ENCODE measurements around the gene CYP19A1.

CYP19A1 gene

DNA sequence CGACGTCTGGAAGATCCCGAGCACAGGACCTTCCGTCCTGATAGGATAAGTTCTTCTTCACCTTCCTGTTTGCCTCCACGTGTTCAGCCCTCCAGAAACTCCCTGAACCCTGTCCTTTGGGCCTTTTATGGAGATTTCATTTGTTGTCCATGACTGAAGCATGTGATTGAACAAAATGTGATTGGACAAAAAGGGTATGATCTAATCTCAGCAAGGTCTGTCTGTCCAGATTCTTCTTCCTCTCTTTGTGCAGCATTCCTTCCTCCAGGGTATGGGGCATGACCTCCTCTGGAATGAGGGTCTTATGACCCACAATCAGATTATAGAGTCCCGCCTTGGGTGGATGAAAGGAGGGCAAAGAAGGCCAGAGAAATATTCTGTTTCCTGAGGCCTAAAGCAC is at the start of gene CYP19A1:
Gene CYP19A1, minus strand, starts transcription at position 101 of the 400 bp plus-strand sequence. CDS start 95,684 bp downstream, outside the sequence.
- no peak within 1 kb of the TSS for H3K4me2 ChIP-seq (ENCODE audit: low read length)
- H3K9me3 ChIP-seq (ENCODE audit: control insufficient read depth, insufficient read depth, low read length) = no peaks in the 10 kb centered on the region
- no peaks in the 10 kb centered on the region for H3K36me3 ChIP-seq (ENCODE audit: control insufficient read depth, low read length)
- no peak within 1 kb of the TSS for H3K27ac ChIP-seq (ENCODE audit: low read depth, low read length)
- H3K4me1 ChIP-seq (ENCODE audit: control insufficient read depth, low read length) = no peaks in the 10 kb centered on the region
- H3K27me3 ChIP-seq (ENCODE audit: control insufficient read depth, low read length) = no peaks in the 10 kb centered on the region
- no peaks in the 10 kb centered on the region for H3F3A ChIP-seq (ENCODE audit: control insufficient read depth, insufficient read depth)
- TF ChIP-seq, protein P1, sequence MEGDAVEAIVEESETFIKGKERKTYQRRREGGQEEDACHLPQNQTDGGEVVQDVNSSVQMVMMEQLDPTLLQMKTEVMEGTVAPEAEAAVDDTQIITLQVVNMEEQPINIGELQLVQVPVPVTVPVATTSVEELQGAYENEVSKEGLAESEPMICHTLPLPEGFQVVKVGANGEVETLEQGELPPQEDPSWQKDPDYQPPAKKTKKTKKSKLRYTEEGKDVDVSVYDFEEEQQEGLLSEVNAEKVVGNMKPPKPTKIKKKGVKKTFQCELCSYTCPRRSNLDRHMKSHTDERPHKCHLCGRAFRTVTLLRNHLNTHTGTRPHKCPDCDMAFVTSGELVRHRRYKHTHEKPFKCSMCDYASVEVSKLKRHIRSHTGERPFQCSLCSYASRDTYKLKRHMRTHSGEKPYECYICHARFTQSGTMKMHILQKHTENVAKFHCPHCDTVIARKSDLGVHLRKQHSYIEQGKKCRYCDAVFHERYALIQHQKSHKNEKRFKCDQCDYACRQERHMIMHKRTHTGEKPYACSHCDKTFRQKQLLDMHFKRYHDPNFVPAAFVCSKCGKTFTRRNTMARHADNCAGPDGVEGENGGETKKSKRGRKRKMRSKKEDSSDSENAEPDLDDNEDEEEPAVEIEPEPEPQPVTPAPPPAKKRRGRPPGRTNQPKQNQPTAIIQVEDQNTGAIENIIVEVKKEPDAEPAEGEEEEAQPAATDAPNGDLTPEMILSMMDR (IDR thresholded peaks at IDR 0.05; ENCODE audit: low read depth, low read length, poor library complexity, severe bottlenecking) = no peak
- TF ChIP-seq EZH2phosphoT487 (IDR thresholded peaks at IDR 0.05; ENCODE audit: borderline replicate concordance, low read length) = no peak
- H3K4me3 ChIP-seq (ENCODE audit: low read length) = no peak within 1 kb of the TSS
- no peaks in the 10 kb centered on the region for H3K79me2 ChIP-seq (ENCODE audit: control insufficient read depth, low read length)
- no peaks in the 10 kb centered on the region for H4K20me1 ChIP-seq (ENCODE audit: control insufficient read depth, insufficient read depth, low read depth, low read length)
- no peaks in the 10 kb centered on the region for H3K9me2 ChIP-seq (replicated peaks; ENCODE audit: control insufficient read depth, low read length)

DNA sequence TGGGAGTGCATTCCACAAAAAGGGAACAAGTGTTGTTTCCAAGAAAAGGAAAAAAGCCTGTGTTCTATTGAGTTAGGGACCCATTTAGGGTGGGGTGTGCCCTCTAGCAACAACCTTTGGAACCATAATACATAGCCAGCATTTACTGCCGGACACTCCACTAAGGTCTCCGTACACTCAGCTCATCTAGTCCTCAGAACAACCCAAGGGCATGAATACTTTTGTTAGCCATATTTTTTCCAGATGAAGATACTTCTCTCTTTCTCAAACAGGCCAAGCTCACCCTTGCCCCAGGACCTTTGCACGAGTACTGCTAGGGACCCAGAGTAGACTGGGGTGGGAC is 49.3 kb upstream of the CYP19A1 start:
- no peaks in the 10 kb centered on the region for H3F3A ChIP-seq (ENCODE audit: control insufficient read depth, insufficient read depth)
- no peaks in the 10 kb centered on the region for H3K9me2 ChIP-seq (replicated peaks; ENCODE audit: control insufficient read depth, low read length)
- H3K9me3 ChIP-seq (ENCODE audit: control insufficient read depth, insufficient read depth, low read length) = no peaks in the 10 kb centered on the region
- H3K4me3 ChIP-seq (ENCODE audit: low read length) = no peak overlapping the region
- TF ChIP-seq, protein P1 (IDR thresholded peaks at IDR 0.05; ENCODE audit: low read depth, low read length, poor library complexity, severe bottlenecking) = no peak
- TF ChIP-seq EZH2phosphoT487 (IDR thresholded peaks at IDR 0.05; ENCODE audit: borderline replicate concordance, low read length) = no peak
- no peaks in the 10 kb centered on the region for H3K4me1 ChIP-seq (ENCODE audit: control insufficient read depth, low read length)
- H3K27me3 ChIP-seq (ENCODE audit: control insufficient read depth, low read length) = no peaks in the 10 kb centered on the region
- no peaks in the 10 kb centered on the region for H4K20me1 ChIP-seq (ENCODE audit: control insufficient read depth, insufficient read depth, low read depth, low read length)
- no peak overlapping the region for H3K4me2 ChIP-seq (ENCODE audit: low read length)
- H3K79me2 ChIP-seq (ENCODE audit: control insufficient read depth, low read length) = no peaks in the 10 kb centered on the region
- no peak overlapping the region for H3K27ac ChIP-seq (ENCODE audit: low read depth, low read length)
- H3K36me3 ChIP-seq (ENCODE audit: control insufficient read depth, low read length) = no peaks in the 10 kb centered on the region

DNA sequence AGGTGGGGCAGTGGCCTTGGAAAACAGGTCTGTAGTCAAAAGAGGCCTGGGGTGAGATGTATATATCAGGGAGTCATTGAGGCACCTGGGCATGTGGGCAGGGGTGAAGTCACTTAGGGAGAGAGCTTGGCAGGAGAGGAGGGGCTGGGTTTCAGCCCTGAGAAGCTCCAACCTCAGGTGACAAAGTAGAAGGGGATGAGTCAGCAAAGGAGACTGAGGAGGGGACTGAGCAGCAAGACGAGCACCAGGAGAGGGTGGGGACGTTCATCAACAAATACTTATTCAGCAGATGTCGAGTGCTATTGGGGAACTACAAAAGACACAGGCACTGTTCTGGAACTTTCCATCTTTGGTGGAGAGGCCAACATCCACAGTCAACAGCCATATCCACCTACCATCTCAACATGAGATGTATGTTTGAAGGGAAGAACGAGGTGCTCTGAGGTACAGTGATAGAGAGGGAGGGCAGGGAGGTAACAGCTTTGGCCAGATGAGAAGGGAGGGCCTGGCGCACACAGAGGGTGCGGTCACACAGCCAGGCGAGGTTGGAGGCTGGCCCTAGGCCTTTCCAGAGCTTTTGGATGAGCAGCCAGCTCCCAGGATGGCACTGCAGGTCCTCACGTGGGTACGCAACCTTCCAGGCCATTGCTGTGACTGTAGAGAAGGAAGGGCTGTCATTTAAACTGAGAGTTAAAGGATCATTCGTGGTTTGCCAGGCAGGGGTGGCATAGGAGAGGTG is 48.7 kb upstream of the CYP19A1 start:
- TF ChIP-seq EZH2phosphoT487 (IDR thresholded peaks at IDR 0.05; ENCODE audit: borderline replicate concordance, low read length) = no peak
- TF ChIP-seq, protein P1 (IDR thresholded peaks at IDR 0.05; ENCODE audit: low read depth, low read length, poor library complexity, severe bottlenecking) = no peak
- Histone ChIP-seq H3K36me3 (ENCODE audit: control insufficient read depth, low read length) (no peaks in the 10 kb centered on the region), H4K20me1 (ENCODE audit: control insufficient read depth, insufficient read depth, low read depth, low read length) (no peaks in the 10 kb centered on the region), H3F3A (ENCODE audit: control insufficient read depth, insufficient read depth) (no peaks in the 10 kb centered on the region), H3K9me2 (replicated peaks; ENCODE audit: control insufficient read depth, low read length) (no peaks in the 10 kb centered on the region), H3K4me3 (ENCODE audit: low read length) (no peak overlapping the region), H3K27me3 (ENCODE audit: control insufficient read depth, low read length) (no peaks in the 10 kb centered on the region), H3K27ac (ENCODE audit: low read depth, low read length) (no peak overlapping the region), H3K4me1 (ENCODE audit: control insufficient read depth, low read length) (no peaks in the 10 kb centered on the region), H3K9me3 (ENCODE audit: control insufficient read depth, insufficient read depth, low read length) (no peaks in the 10 kb centered on the region), H3K4me2 (ENCODE audit: low read length) (no peak overlapping the region), H3K79me2 (ENCODE audit: control insufficient read depth, low read length) (no peaks in the 10 kb centered on the region)
